HG03095 (cell line): ENCODE results near the gene CARD9.

Experiments
- ATAC-seq: cut with Tn5 transposase; IDR thresholded peaks from one replicate; pipeline ENCODE4 v1.9.1; 2021; ENCODE audit warnings: moderate library complexity; ENCODE audit not compliant: unreplicated experiment

The CARD9 gene

GRCh38 chr9:136337416-136338395 is 35.8 kb downstream of the CARD9 start:
- ATAC-seq: no peak

- ATAC-seq: no peak
These were observed 36.6 kb downstream of the CARD9 start for GRCh38 chr9:136336881-136337280.

- ATAC-seq: no peak
These were observed 37.2 kb downstream of the CARD9 start for GRCh38 chr9:136336156-136336870.

- ATAC-seq: no peak
These were observed 37.9 kb downstream of the CARD9 start for GRCh38 chr9:136335296-136336155.

GRCh38 chr9:136334541-136334940 is 38.9 kb downstream of the CARD9 start:
- ATAC-seq: no peak

GRCh38 chr9:136333486-136333885 is 40.0 kb downstream of the CARD9 start:
- no peak for ATAC-seq

- no peak for ATAC-seq
These were observed 40.4 kb downstream of the CARD9 start for GRCh38 chr9:136333045-136333444.

- no peak for ATAC-seq
These were observed 40.9 kb downstream of the CARD9 start for GRCh38 chr9:136332482-136332983.

- no peak for ATAC-seq
These were observed 41.6 kb downstream of the CARD9 start for GRCh38 chr9:136331556-136332481.

GRCh38 chr9:136331030-136331429 is 42.4 kb downstream of the CARD9 start:
- no peak for ATAC-seq

GRCh38 chr9:136330406-136330990 is 43.0 kb downstream of the CARD9 start:
- ATAC-seq: no peak

GRCh38 chr9:136329636-136330405 is 43.6 kb downstream of the CARD9 start:
- no peak for ATAC-seq

- no peak for ATAC-seq
These were observed 44.2 kb downstream of the CARD9 start for GRCh38 chr9:136329211-136329627.

GRCh38 chr9:136328622-136329041 is 44.8 kb downstream of the CARD9 start:
- ATAC-seq: no peak

GRCh38 chr9:136328011-136328621 is 45.4 kb downstream of the CARD9 start:
- no peak for ATAC-seq

GRCh38 chr9:136327304-136327974 is 46.0 kb downstream of the CARD9 start, which contains the start of gene GPSM1:
Gene GPSM1 (plus strand): TSS chr9:136327539. CDS start chr9:136327696, 157 bp downstream.
- no peak for ATAC-seq

- ATAC-seq: no peak
These were observed 46.6 kb downstream of the CARD9 start for GRCh38 chr9:136326761-136327303.
